ENCODE results near the gene MTM1.

GRCh38 chrX:150602743-150603142 is 34.3 kb downstream of the MTM1 start:
- TF ChIP-seq ZNF70 (CRISPR knock-in tag; IDR thresholded peaks at IDR 0.05): no peak
- TF ChIP-seq PATZ1 (CRISPR knock-in tag; IDR thresholded peaks at IDR 0.05; ENCODE audit: borderline replicate concordance): no peak
- no peak for TF ChIP-seq ARNTL (CRISPR knock-in tag; IDR thresholded peaks at IDR 0.05; ENCODE audit: borderline replicate concordance, low read depth)
